GM12892 (cell line): ENCODE results near the gene ST3GAL3.

ENCODE experiments used
- DNase-seq: peaks from one replicate; pipeline ENCODE4 v3.0.0; 2011; ENCODE audit not compliant: insufficient read length
- FAIRE-seq: peaks from 2 replicates; lab custom pipeline; 2011; peaks lifted over from hg19 to GRCh38; lab: Jason Lieb, UNC
- POLR2A ChIP-seq: IDR thresholded peaks from 2 replicates; pipeline ENCODE4 v1.6.1; 2011; ENCODE audit warnings: low read depth, low read length, control low read depth
- POLR2AphosphoS5 ChIP-seq: IDR thresholded peaks from 2 replicates; pipeline ENCODE4 v1.6.1; 2011; ENCODE audit warnings: low read depth, low read length, control low read depth
- TAF1 ChIP-seq: IDR thresholded peaks from 2 replicates; pipeline ENCODE4 v1.6.1; 2011; ENCODE audit warnings: low read depth, mild to moderate bottlenecking, control low read depth, low read length, borderline replicate concordance

ST3GAL3 gene

DNA sequence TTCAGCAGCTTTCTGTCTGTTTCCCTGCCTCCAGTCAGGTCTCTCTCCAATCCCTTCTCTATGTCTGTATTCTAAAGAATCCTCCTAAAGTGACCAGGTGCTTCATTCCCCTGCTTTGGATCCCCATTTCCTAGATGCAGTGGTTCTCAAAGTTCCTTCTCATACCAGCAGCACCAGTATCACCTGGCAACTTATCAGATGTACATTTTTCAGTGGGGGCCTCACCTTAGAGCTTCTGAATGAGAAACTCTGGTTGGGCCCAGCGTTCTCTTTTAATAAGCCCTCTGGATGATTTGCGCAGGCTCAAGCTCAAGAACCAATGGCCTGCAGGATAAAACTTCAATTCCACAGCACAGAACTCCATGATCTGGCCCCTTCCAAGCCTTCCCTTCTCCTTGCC, 200.9 kb downstream of the ST3GAL3 start:
- DNase-seq (no peak), FAIRE-seq (no peak)
- TF ChIP-seq POLR2AphosphoS5 = no peak
- TF ChIP-seq TAF1 = no peak
- TF ChIP-seq POLR2A = no peak

DNA sequence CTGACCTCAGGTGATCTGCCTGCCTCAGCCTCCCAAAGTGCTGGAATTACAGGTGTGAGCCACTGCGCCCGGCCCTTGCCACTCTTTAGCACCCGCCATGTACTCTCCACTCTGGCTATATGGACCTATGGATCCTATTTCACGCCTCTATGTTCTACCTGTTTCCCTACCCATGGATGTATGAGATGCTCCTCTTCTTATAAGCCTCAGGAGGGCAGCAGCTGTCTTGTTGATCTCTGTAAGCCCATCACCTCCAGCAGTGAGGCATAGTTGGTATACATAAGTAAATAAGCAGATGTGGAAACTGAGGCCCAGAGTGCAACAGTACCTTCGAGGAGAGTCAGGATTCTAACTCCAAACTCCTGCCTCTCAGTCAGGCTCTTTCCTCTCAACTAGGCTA, 201.5 kb downstream of the ST3GAL3 start:
- FAIRE-seq = no peak

DNA sequence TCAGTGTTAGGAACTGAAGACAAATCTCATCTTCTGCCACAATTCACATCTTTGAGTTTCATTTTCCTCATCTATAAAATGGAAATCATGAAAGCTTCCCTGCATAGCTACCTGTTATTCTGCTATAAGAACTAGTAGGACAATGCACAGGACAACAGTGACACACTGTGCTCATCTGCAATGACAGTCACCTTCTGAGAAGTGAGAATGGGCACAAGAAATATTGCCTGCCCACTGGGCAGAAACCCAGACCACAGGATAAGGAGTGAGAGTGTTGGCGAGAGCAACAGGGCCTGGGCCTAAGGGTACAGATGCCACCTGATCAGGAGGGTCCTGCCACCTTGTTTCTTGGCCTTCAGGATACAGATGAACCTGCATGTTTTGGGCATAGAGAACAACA, 203.0 kb downstream of the ST3GAL3 start:
- no peak for TF ChIP-seq POLR2A
- TF ChIP-seq TAF1 = no peak
- no peak for TF ChIP-seq POLR2AphosphoS5

More for the DNA sequence above, 201.5 kb downstream of the ST3GAL3 start:
- no peak for TF ChIP-seq POLR2AphosphoS5
- no peak for TF ChIP-seq TAF1
- TF ChIP-seq POLR2A = no peak
- DNase-seq = no peak

DNA sequence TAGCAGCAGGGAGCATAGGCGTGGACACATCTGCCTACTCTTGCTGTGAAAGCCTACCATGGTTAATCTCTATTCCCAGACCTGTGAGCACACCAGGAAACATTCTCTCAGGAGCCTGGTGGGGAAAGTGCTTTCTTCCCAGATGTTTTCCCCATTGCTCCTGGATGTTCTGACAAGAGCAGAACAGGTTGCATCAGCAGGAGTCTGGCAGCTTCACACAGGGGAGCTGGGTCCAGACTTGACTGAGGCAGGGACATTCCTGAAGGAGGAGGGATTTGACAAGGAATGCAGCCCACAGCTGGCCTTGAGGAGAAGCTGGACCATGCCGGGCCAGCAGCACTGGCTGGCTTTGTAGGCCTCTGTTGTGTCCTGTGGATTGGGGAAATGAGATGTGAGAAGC, 205.3 kb downstream of the ST3GAL3 start:
- no peak for FAIRE-seq
- TF ChIP-seq POLR2A = no peak
- no peak for TF ChIP-seq TAF1
- TF ChIP-seq POLR2AphosphoS5 = no peak

More for the DNA sequence above, 203.0 kb downstream of the ST3GAL3 start:
- DNase-seq = no peak
- FAIRE-seq = no peak

DNA sequence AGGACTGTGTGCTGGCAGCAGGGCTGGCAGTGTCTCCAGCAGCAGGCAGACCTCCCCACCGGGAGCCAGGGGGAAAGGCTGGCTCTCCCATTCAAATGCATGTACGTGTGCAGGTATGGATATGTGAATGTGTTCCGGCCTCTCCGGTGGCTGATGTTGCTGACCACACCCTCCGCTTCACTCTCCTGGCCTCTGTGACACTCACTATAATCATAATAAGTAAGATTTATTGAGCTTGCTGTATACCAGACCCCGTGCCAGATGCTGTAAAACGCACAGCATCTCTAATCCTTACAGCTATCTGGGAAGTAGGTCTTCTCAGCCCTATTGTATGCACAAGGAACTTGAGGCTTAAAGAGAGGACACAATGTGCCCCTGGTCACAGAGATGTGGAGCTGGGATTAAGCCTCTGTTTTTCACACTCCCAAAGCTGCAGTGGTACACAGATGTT, 205.7 kb downstream of the ST3GAL3 start:
- FAIRE-seq = no peak
- TF ChIP-seq POLR2AphosphoS5 = no peak
- TF ChIP-seq TAF1 = no peak
- no peak for TF ChIP-seq POLR2A
- no peak for DNase-seq

More for the DNA sequence above, 205.3 kb downstream of the ST3GAL3 start:
- DNase-seq = no peak

DNA sequence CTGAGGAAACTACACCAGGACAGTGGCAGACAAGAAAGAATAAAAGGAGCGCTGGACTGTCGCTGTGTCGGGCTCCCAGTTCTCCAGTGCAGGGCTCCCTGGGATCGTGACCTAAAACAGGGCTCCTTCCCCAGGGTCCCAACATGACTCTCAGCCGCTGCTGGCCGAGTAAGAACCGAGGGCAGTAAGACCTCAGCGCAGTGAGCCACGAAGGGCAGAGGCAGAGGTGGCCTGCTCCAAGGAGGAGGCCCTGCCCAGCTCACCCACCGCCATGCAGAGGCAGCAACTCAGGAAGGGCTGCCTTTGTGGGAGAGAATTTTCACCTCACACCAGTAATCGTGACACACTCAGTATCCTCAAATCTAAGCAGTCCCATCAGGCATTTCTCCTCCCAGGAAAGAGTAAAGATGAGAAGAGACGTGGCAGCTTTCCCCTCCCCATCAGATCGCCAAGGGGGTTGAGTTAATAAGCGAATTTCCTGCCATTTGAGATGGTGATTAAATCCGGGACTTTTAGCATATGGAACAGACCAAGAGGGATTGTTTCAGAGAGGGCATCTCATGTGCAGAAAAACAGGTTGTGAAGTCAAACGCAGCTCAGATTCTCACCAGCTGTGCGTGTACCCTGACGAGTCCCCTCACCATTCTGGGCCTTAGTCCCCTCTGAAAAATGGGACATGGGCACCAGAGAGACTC, 206.5 kb downstream of the ST3GAL3 start:
- no peak for TF ChIP-seq POLR2AphosphoS5
- no peak for TF ChIP-seq TAF1
- no peak for TF ChIP-seq POLR2A
- FAIRE-seq (no peak), DNase-seq (no peak)

DNA sequence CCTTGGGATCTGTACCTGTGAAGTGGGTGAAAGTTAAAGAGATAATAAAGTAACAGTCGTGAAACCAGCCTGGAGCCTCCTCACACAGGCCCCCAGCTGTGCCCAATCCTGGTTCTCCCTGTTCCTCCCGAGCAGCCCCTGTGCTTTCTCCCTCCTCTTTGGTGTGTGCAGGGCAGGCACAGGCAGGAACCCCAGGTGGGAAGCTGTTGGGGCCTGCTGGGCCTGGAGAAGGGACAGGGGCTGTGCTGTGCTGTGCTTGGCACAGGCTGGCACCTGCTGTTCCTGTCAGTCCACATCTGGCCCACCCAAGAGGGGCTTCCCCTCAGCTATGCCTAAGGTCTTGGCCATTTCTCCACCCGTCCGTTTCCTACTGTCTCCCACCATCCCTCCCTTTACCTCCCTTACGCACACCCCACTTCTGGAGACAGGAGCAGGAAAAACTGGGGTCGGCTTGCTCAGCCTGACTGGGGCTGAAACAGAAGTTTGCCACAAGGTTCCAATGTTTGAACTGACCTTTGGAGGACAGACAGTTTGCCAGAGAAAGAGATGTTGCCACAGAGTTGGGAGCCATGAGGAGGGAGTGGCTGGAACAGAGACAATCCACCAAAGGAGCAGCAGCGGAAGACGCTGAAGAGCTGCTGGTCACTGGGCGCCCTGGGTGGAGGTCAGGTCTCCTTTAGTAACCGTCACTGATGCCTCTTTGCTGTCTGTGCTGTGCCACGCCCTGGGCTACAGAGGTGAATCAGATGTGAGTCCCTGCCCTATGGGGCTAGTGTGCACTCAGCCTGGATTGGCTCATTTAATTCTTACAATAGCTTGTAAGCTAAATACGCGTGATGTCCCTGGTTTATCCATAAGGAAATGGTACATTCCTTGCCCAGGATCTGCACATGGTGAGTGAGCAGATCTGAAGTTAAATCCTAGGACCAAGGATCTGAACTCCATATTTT, 207.5 kb downstream of the ST3GAL3 start:
- TF ChIP-seq TAF1 (no peak), POLR2AphosphoS5 (no peak), POLR2A (no peak)
- FAIRE-seq (no peak), DNase-seq (no peak)

DNA sequence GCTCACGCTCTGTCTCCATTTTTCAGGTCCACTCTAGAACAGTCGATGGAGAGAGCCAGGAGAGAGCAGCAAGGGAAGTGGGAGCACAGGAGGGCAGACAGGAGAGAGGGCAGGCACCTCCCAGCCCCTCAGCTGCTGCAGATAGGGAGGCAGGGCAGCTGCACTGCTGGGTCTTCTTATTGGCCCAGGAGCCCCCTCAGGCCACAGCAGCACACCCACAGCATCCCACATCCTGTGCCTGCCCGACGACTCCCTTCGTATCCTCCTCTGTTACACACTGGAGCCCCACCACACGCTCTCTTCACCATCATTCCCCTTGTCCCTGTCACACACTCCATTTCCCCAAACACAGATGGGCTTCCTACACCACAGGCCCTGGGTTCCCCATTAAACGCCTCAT, 212.6 kb downstream of the ST3GAL3 start:
- FAIRE-seq = no peak
- no peak for TF ChIP-seq POLR2AphosphoS5
- TF ChIP-seq POLR2A = no peak
- no peak for TF ChIP-seq TAF1
- no peak for DNase-seq

DNA sequence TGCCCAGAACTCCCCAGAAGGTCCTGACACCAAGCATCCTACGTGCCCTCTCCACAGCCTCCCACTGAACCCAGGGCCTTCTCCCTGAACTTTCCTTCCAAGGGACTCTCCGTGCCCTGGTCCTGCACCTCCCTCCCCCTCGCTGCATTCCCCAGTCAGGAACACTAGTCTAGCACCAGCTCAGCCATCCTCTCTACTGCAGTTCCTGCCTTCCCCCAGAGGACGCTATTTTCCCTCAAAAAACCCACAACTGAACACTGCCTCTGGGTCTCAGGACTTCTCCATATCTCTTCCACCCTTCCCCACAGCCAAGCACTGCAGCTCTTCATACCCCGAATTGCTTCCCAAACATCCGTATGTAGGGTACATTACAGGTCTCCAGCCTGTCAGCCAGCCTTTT, 213.7 kb downstream of the ST3GAL3 start:
- FAIRE-seq = no peak
- TF ChIP-seq POLR2AphosphoS5 = no peak
- TF ChIP-seq TAF1 = no peak
- no peak for TF ChIP-seq POLR2A

DNA sequence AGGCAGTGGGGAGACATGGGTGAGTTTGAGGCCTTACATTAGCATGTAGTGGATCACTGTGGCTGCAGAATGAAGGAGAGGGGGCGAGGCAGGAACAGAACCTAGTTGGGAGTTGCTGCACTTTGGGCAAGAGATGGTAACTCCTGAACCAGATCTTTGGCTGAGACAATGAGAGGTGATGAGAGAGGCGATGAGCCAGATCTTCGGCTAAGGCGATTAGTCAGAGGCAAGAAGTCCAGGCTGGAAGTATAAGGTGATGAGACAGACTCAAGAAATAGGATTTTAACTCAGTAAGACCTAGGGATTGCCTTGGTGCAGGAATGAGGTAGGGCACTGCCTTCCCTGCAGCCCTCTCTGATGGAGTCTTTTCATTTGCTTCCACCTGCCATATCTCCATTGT, 217.2 kb downstream of the ST3GAL3 start:
- DNase-seq (no peak), FAIRE-seq (no peak)
- TF ChIP-seq POLR2AphosphoS5 = no peak
- TF ChIP-seq TAF1 = no peak
- TF ChIP-seq POLR2A = no peak

More for the DNA sequence above, 213.7 kb downstream of the ST3GAL3 start:
- no peak for DNase-seq

DNA sequence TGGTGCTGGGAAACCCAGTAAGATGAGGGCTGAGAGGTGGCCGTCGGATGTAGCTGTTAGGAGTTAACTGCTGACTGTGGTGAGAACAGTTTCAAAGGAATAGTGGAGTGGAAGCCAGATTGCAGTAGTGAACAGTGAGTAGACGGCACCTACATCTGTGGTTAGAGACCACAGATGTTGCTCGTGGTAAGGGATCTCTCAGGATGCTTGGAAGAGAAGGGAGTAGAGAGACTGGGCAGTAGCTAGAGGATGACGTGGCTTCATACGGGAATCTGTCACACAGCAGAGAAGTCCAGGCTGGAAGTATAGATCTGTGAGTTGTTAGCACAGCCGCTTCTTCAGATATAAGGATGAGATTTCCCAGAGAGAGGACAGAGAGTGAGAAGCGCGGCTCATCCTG, 218.5 kb downstream of the ST3GAL3 start:
- TF ChIP-seq TAF1 = no peak
- no peak for TF ChIP-seq POLR2AphosphoS5
- TF ChIP-seq POLR2A = no peak
- FAIRE-seq (no peak), DNase-seq (no peak)

DNA sequence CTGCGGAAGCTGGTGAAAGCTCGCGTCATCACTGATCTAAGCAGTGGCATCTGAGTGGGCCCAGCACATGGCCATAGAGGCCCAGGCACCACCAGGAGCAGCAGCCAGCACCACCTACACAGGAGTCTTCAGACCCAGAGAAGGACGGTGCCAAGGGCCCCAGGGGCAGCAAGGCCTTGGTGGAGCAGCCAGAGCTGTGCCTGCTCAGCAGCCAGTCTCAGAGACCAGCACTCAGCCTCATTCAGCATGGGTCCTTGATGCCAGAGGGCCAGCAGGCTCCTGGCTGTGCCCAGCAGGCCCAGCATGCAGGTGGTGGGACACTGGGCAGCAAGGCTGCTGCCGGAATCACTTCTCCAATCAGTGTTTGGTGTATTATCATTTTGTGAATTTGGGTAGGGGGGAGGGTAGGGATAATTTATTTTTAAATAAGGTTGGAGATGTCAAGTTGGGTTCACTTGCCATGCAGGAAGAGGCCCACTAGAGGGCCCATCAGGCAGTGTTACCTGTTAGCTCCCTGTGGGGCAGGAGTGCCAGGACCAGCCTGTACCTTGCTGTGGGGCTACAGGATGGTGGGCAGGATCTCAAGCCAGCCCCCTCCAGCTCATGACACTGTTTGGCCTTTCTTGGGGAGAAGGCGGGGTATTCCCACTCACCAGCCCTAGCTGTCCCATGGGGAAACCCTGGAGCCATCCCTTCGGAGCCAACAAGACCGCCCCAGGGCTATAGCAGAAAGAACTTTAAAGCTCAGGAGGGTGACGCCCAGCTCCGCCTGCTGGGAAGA, 223.0 kb downstream of the ST3GAL3 start:
- FAIRE-seq = no peak
- no peak for DNase-seq
- TF ChIP-seq POLR2AphosphoS5 (no peak), TAF1 (no peak), POLR2A (no peak)
